ENCODE data around the gene ANKHD1. TPM values are rescaled to one million over a fixed set of nuclear protein-coding genes. Genes with fewer than 3 reads are reported as not detected.

ANKHD1 gene
- total and polyA plus RNA-seq, 9 of the 15 experiments (the other 6 are each of a cell fraction or from before 2014, with no cell fraction given): 38.9 to 138 (median 78.7) TPM

DNA sequence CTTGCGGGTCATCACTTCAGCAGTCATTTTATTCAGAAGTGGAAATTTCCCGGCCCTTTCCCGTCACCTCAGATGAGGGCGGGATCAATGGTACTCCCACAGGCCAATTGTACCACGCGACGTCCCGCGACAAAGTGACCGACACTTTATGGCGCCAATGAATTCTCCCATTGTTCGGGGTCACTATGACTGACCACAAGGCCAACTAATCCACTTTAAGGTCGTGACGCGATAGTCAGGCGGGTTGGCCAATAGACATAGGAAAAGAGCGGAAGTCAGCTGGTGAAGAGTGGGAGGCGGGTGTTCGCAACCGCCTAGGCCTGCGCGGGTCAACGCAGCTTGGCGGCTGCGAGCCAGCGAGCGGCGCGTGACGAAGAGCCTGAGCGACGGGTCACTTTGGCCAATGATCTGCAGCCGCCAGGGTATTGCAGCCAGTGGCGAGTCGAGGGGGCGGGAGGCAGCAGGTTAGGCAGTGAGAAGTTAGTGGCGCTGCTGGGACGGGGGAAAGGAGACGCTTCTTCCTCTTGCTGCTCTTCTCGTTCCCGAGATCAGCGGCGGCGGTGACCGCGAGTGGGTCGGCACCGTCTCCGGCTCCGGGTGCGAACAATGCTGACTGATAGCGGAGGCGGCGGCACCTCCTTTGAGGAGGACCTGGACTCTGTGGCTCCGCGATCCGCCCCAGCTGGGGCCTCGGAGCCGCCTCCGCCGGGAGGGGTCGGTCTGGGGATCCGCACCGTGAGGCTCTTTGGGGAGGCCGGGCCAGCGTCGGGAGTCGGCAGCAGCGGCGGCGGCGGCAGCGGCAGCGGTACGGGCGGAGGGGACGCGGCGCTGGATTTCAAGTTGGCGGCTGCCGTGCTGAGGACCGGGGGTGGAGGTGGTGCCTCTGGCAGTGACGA is at the start of gene ANKHD1 (continued):
- TF ChIP-seq RERE (CRISPR knock-in tag; IDR thresholded peaks at IDR 0.05; ENCODE audit: borderline replicate concordance): no peak
- TF ChIP-seq NR2C1 (IDR thresholded peaks at IDR 0.05): peak; percentile 94
- TF ChIP-seq NR2C1 (tag; IDR thresholded peaks at IDR 0.05): peak; percentile 91
- TF ChIP-seq, protein P1, sequence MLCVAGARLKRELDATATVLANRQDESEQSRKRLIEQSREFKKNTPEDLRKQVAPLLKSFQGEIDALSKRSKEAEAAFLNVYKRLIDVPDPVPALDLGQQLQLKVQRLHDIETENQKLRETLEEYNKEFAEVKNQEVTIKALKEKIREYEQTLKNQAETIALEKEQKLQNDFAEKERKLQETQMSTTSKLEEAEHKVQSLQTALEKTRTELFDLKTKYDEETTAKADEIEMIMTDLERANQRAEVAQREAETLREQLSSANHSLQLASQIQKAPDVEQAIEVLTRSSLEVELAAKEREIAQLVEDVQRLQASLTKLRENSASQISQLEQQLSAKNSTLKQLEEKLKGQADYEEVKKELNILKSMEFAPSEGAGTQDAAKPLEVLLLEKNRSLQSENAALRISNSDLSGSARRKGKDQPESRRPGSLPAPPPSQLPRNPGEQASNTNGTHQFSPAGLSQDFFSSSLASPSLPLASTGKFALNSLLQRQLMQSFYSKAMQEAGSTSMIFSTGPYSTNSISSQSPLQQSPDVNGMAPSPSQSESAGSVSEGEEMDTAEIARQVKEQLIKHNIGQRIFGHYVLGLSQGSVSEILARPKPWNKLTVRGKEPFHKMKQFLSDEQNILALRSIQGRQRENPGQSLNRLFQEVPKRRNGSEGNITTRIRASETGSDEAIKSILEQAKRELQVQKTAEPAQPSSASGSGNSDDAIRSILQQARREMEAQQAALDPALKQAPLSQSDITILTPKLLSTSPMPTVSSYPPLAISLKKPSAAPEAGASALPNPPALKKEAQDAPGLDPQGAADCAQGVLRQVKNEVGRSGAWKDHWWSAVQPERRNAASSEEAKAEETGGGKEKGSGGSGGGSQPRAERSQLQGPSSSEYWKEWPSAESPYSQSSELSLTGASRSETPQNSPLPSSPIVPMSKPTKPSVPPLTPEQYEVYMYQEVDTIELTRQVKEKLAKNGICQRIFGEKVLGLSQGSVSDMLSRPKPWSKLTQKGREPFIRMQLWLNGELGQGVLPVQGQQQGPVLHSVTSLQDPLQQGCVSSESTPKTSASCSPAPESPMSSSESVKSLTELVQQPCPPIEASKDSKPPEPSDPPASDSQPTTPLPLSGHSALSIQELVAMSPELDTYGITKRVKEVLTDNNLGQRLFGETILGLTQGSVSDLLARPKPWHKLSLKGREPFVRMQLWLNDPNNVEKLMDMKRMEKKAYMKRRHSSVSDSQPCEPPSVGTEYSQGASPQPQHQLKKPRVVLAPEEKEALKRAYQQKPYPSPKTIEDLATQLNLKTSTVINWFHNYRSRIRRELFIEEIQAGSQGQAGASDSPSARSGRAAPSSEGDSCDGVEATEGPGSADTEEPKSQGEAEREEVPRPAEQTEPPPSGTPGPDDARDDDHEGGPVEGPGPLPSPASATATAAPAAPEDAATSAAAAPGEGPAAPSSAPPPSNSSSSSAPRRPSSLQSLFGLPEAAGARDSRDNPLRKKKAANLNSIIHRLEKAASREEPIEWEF (CRISPR knock-in tag; IDR thresholded peaks at IDR 0.05): no peak
- TF ChIP-seq, protein P2, sequence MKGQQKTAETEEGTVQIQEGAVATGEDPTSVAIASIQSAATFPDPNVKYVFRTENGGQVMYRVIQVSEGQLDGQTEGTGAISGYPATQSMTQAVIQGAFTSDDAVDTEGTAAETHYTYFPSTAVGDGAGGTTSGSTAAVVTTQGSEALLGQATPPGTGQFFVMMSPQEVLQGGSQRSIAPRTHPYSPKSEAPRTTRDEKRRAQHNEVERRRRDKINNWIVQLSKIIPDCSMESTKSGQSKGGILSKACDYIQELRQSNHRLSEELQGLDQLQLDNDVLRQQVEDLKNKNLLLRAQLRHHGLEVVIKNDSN (CRISPR knock-in tag; IDR thresholded peaks at IDR 0.05): peak; percentile 95
- TF ChIP-seq ADNP (tag; IDR thresholded peaks at IDR 0.05): no peak
- TF ChIP-seq ZNF778 (CRISPR knock-in tag; IDR thresholded peaks at IDR 0.05): no peak
- no peak; the same call in 1 of the 2 replicates for TF ChIP-seq NR1H2 (CRISPR knock-in tag; IDR thresholded peaks at IDR 0.05)
- no peak for TF ChIP-seq ZNF3 (CRISPR knock-in tag; IDR thresholded peaks at IDR 0.05)
- TF ChIP-seq EP300 (IDR thresholded peaks at IDR 0.05; ENCODE audit: low read length): no peak
- TF ChIP-seq NUFIP1 (IDR thresholded peaks at IDR 0.05; ENCODE audit: partially characterized antibody): no peak
- TF ChIP-seq, protein P3, sequence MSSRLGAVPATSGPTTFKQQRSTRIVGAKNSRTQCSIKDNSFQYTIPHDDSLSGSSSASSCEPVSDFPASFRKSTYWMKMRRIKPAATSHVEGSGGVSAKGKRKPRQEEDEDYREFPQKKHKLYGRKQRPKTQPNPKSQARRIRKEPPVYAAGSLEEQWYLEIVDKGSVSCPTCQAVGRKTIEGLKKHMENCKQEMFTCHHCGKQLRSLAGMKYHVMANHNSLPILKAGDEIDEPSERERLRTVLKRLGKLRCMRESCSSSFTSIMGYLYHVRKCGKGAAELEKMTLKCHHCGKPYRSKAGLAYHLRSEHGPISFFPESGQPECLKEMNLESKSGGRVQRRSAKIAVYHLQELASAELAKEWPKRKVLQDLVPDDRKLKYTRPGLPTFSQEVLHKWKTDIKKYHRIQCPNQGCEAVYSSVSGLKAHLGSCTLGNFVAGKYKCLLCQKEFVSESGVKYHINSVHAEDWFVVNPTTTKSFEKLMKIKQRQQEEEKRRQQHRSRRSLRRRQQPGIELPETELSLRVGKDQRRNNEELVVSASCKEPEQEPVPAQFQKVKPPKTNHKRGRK (tag; IDR thresholded peaks at IDR 0.05): no peak
- TF ChIP-seq ZBTB8A (IDR thresholded peaks at IDR 0.05; ENCODE audit: partially characterized antibody): no peak
- 0 out of 4 replicates have a peak, but pooled peaks of 1 of the 2 experiments have one; percentile 11 for TF ChIP-seq RCOR1 (IDR thresholded peaks at IDR 0.05; ENCODE audit: borderline replicate concordance in 1 of 2, low read depth in 2 of 2, low read length in 2 of 2)
